Muscle layer of duodenum (tissue), 2 donors: Measurements from ENCODE around the gene PCDHGA6.
"Not testable (repeated sequence)": the region's sequence is repeated elsewhere in the genome, so short reads cannot be mapped to it uniquely, and the experiment has no call there.

ENCODE experiments used
- H3K27ac ChIP-seq: one replicate; pipeline ENCODE4 v1.7.0; 2013; ENCODE audit warnings: mild to moderate bottlenecking, low read length
- H3K27me3 ChIP-seq: one replicate; pipeline ENCODE4 v1.7.0; 2013; ENCODE audit warnings: low read depth, mild to moderate bottlenecking, control low read depth, low read length
- H3K36me3 ChIP-seq, 2 donors: one replicate each; pipeline ENCODE4 v1.7.0; 2013; ENCODE audit warnings: low read length in 2 of 2, control low read depth in 1 of 2, mild to moderate bottlenecking in 1 of 2; ENCODE audit not compliant: insufficient read depth in 2 of 2, control insufficient read depth in 1 of 2
- H3K4me1 ChIP-seq, 2 donors: one replicate each; pipeline ENCODE4 v1.7.0; 2013; ENCODE audit warnings: low read length in 2 of 2, mild to moderate bottlenecking in 2 of 2, control low read depth in 1 of 2, moderate library complexity in 1 of 2; ENCODE audit not compliant: insufficient read depth in 2 of 2, control insufficient read depth in 1 of 2
- H3K4me3 ChIP-seq, 2 donors: one replicate each; pipeline ENCODE4 v1.7.0; 2013; ENCODE audit warnings: low read length in 2 of 2, low read depth in 1 of 2, mild to moderate bottlenecking in 1 of 2
- H3K9me3 ChIP-seq, 2 donors: one replicate each; pipeline ENCODE4 v1.7.0; 2013; ENCODE audit warnings: low read length in 2 of 2, control low read depth in 1 of 2, mild to moderate bottlenecking in 1 of 2; ENCODE audit not compliant: control insufficient read depth in 1 of 2
- donor health status: healthy.

The PCDHGA6 gene

DNA sequence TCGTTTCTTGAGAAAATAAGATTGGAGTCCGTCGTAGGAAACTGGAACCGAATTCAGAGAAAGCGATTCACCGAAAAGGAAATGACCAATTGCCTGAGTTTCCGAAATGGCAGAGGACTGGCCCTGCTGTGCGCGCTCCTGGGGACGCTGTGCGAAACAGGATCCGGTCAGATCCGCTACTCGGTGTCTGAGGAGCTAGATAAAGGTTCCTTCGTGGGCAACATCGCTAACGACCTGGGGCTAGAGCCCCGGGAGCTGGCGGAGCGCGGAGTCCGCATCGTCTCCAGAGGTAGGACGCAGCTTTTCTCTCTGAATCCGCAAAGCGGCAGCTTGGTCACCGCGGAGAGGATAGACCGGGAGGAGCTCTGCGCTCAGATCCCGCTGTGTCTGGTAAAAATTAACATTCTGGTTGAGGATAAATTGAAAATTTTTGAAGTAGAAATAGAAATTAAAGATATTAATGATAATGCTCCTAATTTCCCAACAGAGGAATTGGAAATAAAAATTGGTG lies 29.7 kb upstream of the PCDHGA6 start:
- Histone ChIP-seq H3K4me1 (no peaks in the 10 kb centered on the region), H3K27me3 (no peaks in the 10 kb centered on the region), H3K4me3 (peak overlapping the region; percentile 30 to 57), H3K36me3 (peaks cover 0 to 4% of the 10 kb centered on the region in 2 donors), H3K27ac (no peak overlapping the region), H3K9me3 (peaks cover 61 to 88% of the 10 kb centered on the region in 2 donors)

DNA sequence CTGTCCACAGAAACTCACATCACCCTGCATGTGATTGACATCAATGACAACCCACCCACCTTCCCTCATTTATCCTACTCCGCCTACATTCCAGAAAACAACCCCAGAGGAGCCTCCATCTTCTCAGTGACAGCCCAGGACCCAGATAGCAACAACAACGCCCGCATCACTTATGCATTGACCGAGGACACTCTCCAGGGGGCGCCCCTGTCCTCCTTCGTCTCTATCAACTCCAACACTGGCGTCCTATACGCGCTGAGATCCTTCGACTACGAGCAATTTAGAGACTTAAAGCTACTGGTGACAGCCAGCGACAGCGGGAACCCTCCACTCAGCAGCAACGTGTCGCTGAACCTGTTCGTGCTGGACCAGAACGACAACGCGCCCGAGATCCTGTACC lies 28.4 kb upstream of the PCDHGA6 start:
- peak overlapping the region in 1 of 2 donors; percentile 57 for H3K4me3 ChIP-seq
- H3K4me1 ChIP-seq, result no peaks in the 10 kb centered on the region
- no peaks in the 10 kb centered on the region for H3K27me3 ChIP-seq
- H3K36me3 ChIP-seq, result no peaks in the 10 kb centered on the region
- H3K9me3 ChIP-seq, result peaks cover 53 to 83% of the 10 kb centered on the region in 2 donors
- no peak overlapping the region for H3K27ac ChIP-seq

DNA sequence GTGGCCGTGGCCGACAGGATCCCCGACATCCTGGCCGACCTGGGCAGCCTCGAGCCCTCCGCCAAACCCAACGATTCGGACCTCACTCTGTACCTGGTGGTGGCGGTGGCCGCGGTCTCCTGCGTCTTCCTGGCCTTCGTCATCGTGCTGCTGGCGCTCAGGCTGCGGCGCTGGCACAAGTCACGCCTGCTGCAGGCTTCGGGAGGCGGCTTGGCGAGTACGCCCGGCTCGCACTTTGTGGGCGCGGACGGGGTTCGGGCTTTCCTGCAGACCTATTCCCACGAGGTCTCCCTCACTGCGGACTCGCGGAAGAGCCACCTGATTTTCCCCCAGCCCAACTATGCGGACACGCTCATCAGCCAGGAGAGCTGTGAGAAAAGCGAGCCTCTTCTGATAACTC lies 27.7 kb upstream of the PCDHGA6 start:
- Histone ChIP-seq H3K4me3 (peak overlapping the region in 1 of 2 donors; percentile 43), H3K9me3 (peaks cover 58 to 83% of the 10 kb centered on the region in 2 donors)
- not testable (repeated sequence) for H3K4me1 ChIP-seq, H3K27ac ChIP-seq, H3K27me3 ChIP-seq, H3K36me3 ChIP-seq

DNA sequence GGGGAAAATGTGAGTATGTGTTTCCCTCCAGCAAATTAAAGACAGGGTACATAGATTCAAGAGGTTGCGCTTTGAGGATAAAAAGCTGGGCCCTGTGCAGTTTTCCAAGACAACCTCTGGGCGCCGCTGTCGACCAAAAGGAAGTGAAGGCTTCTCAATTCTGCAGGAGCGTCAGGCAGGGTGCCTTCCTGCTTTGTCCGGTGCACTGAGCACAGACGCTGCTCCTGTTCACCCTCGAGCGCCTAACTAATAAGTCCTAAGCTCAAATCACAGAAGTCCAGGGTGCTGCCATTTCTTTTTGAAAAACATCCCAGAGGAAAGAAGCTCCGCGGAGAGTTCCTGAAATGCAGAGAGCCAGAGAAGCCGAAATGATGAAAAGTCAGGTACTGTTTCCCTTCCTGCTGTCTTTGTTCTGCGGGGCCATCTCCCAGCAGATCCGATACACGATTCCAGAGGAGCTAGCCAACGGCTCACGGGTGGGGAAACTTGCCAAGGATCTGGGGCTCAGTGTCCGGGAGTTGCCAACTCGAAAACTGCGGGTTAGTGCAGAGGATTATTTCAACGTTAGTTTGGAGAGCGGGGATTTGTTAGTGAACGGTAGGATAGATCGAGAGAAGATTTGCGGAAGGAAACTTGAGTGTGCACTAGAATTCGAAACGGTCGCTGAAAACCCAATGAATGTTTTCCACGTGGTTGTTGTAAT lies 23.6 kb upstream of the PCDHGA6 start, which contains the start of gene PCDHGB1:
TSS of gene PCDHGB1 (plus strand) at position 183 of the 703 bp plus-strand sequence. CDS start at position 345, 162 bp downstream.
- Histone ChIP-seq H3K9me3 (peaks cover 42 to 78% of the 10 kb centered on the region in 2 donors), H3K4me1 (no peaks in the 10 kb centered on the region), H3K4me3 (peak within 1 kb of the TSS; percentile 33 to 56), H3K27ac (no peak within 1 kb of the TSS), H3K36me3 (no peaks in the 10 kb centered on the region), H3K27me3 (no peaks in the 10 kb centered on the region)

DNA sequence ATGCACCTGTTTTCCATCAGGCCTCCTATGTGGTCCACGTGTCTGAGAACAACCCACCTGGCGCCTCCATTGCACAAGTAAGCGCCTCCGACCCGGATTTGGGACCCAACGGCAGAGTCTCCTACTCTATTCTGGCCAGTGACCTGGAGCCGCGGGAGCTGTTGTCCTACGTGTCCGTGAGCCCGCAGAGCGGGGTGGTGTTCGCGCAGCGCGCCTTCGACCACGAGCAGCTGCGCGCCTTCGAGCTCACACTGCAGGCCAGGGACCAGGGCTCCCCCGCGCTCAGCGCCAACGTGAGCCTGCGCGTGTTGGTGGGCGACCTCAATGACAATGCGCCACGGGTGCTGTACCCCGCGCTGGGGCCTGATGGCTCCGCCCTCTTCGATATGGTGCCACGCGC lies 22.1 kb upstream of the PCDHGA6 start:
- peaks cover 53 to 81% of the 10 kb centered on the region in 2 donors for H3K9me3 ChIP-seq
- no peaks in the 10 kb centered on the region for H3K36me3 ChIP-seq
- no peaks in the 10 kb centered on the region for H3K4me1 ChIP-seq
- peak overlapping the region in 1 of 2 donors; percentile 56 for H3K4me3 ChIP-seq
- H3K27ac ChIP-seq, result no peak overlapping the region
- no peaks in the 10 kb centered on the region for H3K27me3 ChIP-seq

DNA sequence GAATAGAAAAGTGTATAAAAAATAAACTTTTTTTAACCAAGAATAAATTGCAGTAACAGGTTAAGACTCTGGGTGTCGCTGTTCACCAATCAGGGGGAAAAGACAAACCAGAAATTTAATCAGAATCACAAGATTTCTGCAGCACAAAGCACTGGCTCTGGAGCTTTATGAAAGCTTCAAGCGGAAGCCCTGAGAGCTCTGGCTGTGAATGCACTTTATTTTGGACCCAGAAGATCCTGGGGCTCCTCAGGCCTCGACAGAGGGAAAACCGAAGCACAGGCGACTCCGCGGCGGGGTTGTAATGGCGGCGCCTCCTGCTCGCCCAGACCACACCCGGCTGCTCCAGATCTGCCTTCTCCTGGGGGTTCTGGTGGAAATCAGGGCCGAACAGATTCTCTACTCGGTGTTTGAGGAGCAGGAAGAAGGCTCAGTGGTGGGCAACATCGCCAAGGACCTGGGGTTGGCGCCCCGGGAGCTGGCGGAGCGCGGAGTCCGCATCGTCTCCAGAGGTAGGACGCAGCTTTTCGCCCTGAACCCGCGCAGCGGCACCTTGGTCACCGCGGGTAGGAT lies 18.7 kb upstream of the PCDHGA6 start, which contains the start of gene PCDHGA4:
TSS of gene PCDHGA4 (plus strand) at position 122 of the 570 bp plus-strand sequence. CDS start at position 209, 87 bp downstream.
- Histone ChIP-seq H3K9me3 (peaks cover 52 to 71% of the 10 kb centered on the region in 2 donors), H3K4me1 (no peaks in the 10 kb centered on the region), H3K27ac (no peak within 1 kb of the TSS), H3K27me3 (no peaks in the 10 kb centered on the region), H3K4me3 (peak within 1 kb of the TSS; percentile 12 to 53), H3K36me3 (no peaks in the 10 kb centered on the region)

DNA sequence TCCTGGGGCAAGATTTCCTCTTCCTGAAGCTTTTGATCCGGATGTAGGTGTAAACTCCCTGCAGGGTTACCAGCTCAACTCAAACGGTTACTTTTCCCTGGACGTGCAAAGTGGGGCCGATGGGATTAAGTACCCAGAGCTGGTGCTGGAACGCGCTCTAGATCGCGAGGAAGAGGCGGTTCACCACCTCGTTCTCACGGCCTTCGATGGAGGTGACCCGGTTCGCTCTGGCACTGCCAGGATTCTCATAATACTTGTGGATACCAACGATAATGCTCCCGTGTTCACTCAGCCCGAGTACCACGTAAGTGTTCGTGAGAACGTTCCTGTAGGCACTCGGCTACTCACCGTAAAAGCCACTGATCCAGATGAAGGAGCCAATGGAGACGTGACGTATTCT lies 18.1 kb upstream of the PCDHGA6 start:
- Histone ChIP-seq H3K4me3 (peak overlapping the region; percentile 12 to 53), H3K9me3 (peaks cover 55 to 71% of the 10 kb centered on the region in 2 donors), H3K4me1 (no peaks in the 10 kb centered on the region), H3K36me3 (no peaks in the 10 kb centered on the region), H3K27ac (no peak overlapping the region), H3K27me3 (no peaks in the 10 kb centered on the region)

DNA sequence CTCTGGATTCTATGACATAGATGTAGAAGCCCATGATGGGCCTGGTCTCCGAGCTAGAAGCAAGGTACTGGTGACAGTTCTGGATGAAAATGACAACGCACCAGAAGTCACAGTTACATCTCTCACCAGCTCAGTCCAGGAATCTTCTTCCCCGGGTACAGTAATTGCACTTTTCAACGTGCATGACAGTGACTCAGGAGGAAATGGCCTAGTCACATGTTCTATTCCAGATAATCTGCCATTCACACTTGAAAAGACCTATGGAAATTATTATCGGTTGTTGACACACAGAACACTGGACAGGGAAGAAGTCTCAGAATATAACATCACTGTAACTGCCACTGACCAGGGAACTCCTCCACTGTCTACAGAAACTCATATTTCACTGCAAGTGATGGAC lies 17.6 kb upstream of the PCDHGA6 start:
- H3K4me3 ChIP-seq, result peak overlapping the region in 1 of 2 donors; percentile 53
- no peaks in the 10 kb centered on the region for H3K27me3 ChIP-seq
- H3K9me3 ChIP-seq, result peaks cover 55 to 71% of the 10 kb centered on the region in 2 donors
- no peaks in the 10 kb centered on the region for H3K36me3 ChIP-seq
- no peak overlapping the region for H3K27ac ChIP-seq
- H3K4me1 ChIP-seq, result no peaks in the 10 kb centered on the region

DNA sequence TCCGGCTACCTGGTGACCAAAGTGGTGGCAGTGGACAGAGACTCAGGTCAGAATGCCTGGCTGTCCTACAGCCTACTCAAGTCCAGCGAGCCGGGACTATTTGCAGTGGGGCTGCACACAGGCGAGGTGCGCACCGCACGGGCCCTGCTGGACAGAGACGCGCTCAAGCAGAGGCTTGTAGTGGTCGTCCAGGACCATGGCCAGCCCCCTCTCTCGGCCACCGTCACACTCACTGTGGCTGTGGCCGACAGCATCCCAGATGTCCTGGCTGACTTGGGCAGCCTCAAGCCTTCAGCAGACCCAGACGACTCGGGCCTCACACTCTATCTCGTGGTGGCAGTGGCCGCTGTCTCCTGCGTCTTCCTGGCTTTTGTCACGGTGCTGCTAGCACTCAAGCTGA lies 16.7 kb upstream of the PCDHGA6 start:
- H3K4me1 ChIP-seq, result no peaks in the 10 kb centered on the region
- H3K4me3 ChIP-seq, result peak overlapping the region in 1 of 2 donors; percentile 53
- peaks cover 51 to 71% of the 10 kb centered on the region in 2 donors for H3K9me3 ChIP-seq
- no peak overlapping the region for H3K27ac ChIP-seq
- H3K27me3 ChIP-seq, result no peaks in the 10 kb centered on the region
- H3K36me3 ChIP-seq, result no peaks in the 10 kb centered on the region

DNA sequence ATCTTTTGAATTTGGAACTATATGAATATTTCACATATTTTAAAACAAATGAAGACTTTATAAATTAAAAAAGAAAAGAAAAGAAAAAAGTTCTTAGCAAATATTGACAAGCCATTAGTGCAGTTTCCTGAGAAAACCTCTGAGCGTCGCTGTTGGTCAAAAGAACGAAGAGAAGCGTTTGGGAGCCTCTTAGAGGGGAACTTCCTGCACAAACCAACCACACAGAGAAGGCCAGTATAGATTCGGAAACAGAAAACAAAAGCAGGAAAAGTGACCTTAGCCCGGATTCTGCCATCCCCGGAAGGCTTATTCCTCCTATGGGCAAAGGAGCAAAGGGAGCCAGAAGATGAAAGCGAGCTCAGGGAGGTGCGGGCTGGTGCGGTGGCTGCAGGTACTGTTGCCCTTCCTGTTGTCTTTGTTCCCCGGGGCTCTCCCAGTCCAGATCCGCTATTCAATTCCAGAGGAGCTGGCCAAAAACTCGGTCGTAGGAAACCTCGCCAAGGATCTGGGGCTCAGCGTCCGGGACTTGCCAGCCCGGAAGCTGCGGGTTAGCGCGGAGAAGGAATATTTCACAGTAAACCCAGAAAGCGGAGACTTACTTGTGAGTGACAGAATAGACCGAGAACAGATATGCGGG lies 13.8 kb upstream of the PCDHGA6 start, which contains the start of gene PCDHGB2:
TSS of gene PCDHGB2 (plus strand) at position 205 of the 637 bp plus-strand sequence. CDS start at position 347, 142 bp downstream.
- Histone ChIP-seq H3K27me3 (no peaks in the 10 kb centered on the region), H3K36me3 (no peaks in the 10 kb centered on the region), H3K4me3 (peak within 1 kb of the TSS; percentile 48 to 58), H3K9me3 (peaks cover 71 to 80% of the 10 kb centered on the region in 2 donors), H3K4me1 (no peaks in the 10 kb centered on the region), H3K27ac (no peak within 1 kb of the TSS)

DNA sequence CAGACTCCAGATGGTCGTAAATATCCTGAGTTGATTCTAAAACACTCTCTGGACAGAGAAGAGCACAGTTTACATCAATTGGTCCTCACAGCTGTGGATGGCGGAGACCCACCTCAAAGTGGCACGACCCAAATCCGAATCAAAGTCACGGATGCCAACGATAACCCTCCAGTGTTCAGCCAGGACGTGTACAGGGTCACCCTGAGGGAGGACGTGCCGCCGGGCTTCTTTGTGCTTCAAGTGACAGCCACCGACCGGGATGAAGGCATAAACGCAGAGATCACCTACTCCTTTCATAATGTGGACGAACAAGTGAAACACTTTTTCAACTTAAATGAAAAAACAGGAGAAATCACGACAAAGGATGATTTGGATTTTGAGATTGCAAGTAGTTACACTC lies 13.0 kb upstream of the PCDHGA6 start:
- H3K4me3 ChIP-seq, result peak overlapping the region; percentile 48 to 58
- H3K36me3 ChIP-seq, result no peaks in the 10 kb centered on the region
- H3K27me3 ChIP-seq, result no peaks in the 10 kb centered on the region
- peaks cover 71 to 80% of the 10 kb centered on the region in 2 donors for H3K9me3 ChIP-seq
- no peak overlapping the region for H3K27ac ChIP-seq
- H3K4me1 ChIP-seq, result no peaks in the 10 kb centered on the region
